HCT116 (cell line): ENCODE results near the gene DHX40. TPM values are rescaled to one million over a fixed set of nuclear protein-coding genes. Genes with fewer than 3 reads are reported as not detected.

Experiments
- ATAC-seq: fragments of 200-7000 bp; cut with Tn5 transposase; 2 replicates; pipeline ENCODE4 v1.9.1; 2020; ENCODE audit warnings: mild to moderate bottlenecking, moderate library complexity
- BruUV-seq: library from RNA; stranded (reverse); fragments of 400-500 nt; replicated peaks from 2 replicates; lab custom pipeline; 2021; lab: Mats Ljungman, UMichigan
- CTCF ChIA-PET: fragments of 300-600 bp; sonication (Branson Sonifier 250); formaldehyde crosslinking; loops from one replicate; lab custom pipeline; 2021; ENCODE audit warnings: antibody characterized with exemption; lab: Charles Lee
- POLR2A ChIA-PET: fragments of 300-600, 350-600 bp; sonication (Branson Sonifier 250); formaldehyde crosslinking; loops from one replicate; lab custom pipeline; 2021; ENCODE audit warnings: antibody characterized with exemption; lab: Charles Lee
- RAD21 ChIA-PET, 2 experiments: fragments of 300-600 bp; sonication (Branson Sonifier 250); formaldehyde crosslinking; loops; one replicate each; lab custom pipeline; 2023; ENCODE audit warnings: low total read pairs in 2 of 2; ENCODE audit not compliant: uncharacterized antibody in 2 of 2, unreplicated experiment in 2 of 2, low non-redundant PET in 1 of 2; lab: Charles Lee
- DNase-seq: peaks from one replicate; pipeline ENCODE4 v3.0.0-alpha.2; 2010; ENCODE audit warnings: low read depth, low spot score
- H2AFZ ChIP-seq: fragments of 200-600 bp; shearing (Covaris generic), sonication (generic); 2 replicates; pipeline ENCODE4 v1.6.1; 2017; ENCODE audit warnings: low read depth, mixed run types, mixed read lengths, antibody characterized with exemption, low read length; ENCODE audit not compliant: poor library complexity, severe bottlenecking
- H3K27ac ChIP-seq: 2 replicates; pipeline ENCODE4 v1.5.1; 2012; ENCODE audit warnings: low read depth, low read length
- H3K27me3 ChIP-seq: fragments of 200-600 bp; sonication (generic); 2 replicates; pipeline ENCODE4 v1.6.1; 2016; ENCODE audit warnings: mixed run types, low read length, mixed read lengths; ENCODE audit not compliant: insufficient read depth
- H3K36me3 ChIP-seq, 2 experiments: fragments of 200-500 bp in 1 of 2; fragments of 200-600 bp in 1 of 2; sonication (Bioruptor generic) in 1 of 2; sonication (generic) in 1 of 2; 2 replicates each; pipeline versions ENCODE4 v1.5.1 to v1.6.1; 2014 to 2016; ENCODE audit warnings: low read length in 2 of 2, inconsistent platforms in 1 of 2, mixed read lengths in 1 of 2, mixed run types in 1 of 2; ENCODE audit not compliant: insufficient read depth in 2 of 2, control insufficient read depth in 1 of 2
- H3K4me1 ChIP-seq, 2 experiments: fragments of 200-600 bp in 1 of 2; sonication (generic) in 1 of 2; 2 replicates each; pipeline versions ENCODE4 v1.5.1 to v1.6.1; 2012 to 2017; ENCODE audit warnings: low read length in 2 of 2, inconsistent platforms in 1 of 2, mild to moderate bottlenecking in 1 of 2, mixed read lengths in 1 of 2, mixed run types in 1 of 2, moderate library complexity in 1 of 2; ENCODE audit not compliant: insufficient read depth in 2 of 2, control insufficient read depth in 1 of 2
- H3K4me2 ChIP-seq: fragments of 200-600 bp; sonication (generic); 2 replicates; pipeline ENCODE4 v1.6.1; 2017; ENCODE audit warnings: mixed run types, low read length, mixed read lengths
- H3K4me3 ChIP-seq, 2 experiments: fragments of 200-600 bp in 1 of 2; sonication (generic) in 1 of 2; replicated peaks in 1 of 2; 2 replicates each; pipeline ENCODE4 v1.5.1; 2011 to 2016; ENCODE audit warnings: low read length in 2 of 2, control low read depth in 1 of 2, low read depth in 1 of 2, mild to moderate bottlenecking in 1 of 2, mixed read lengths in 1 of 2, mixed run types in 1 of 2
- H3K79me2 ChIP-seq: fragments of 200-600 bp; sonication (generic); 2 replicates; pipeline ENCODE4 v1.6.1; 2017; ENCODE audit warnings: mild to moderate bottlenecking, mixed run types, low read length, moderate library complexity, mixed read lengths; ENCODE audit not compliant: insufficient read depth
- H3K9ac ChIP-seq: fragments of 200-600 bp; sonication (generic); 2 replicates; pipeline ENCODE4 v1.6.1; 2016; ENCODE audit warnings: low read length, mixed read lengths
- H3K9me2 ChIP-seq: fragments of 200-600 bp; sonication (generic), shearing (Covaris generic); 2 replicates; pipeline ENCODE4 v1.6.1; 2017; ENCODE audit warnings: mixed run types, mild to moderate bottlenecking, moderate library complexity; ENCODE audit not compliant: insufficient read depth
- H3K9me3 ChIP-seq, 2 experiments: fragments of 200-500 bp in 1 of 2; fragments of 200-600 bp in 1 of 2; sonication (Bioruptor generic) in 1 of 2; sonication (generic) in 1 of 2; 2 replicates each; pipeline ENCODE4 v1.6.1; 2014 to 2017; ENCODE audit warnings: low read length in 2 of 2, mixed read lengths in 2 of 2, inconsistent platforms in 1 of 2, low read depth in 1 of 2, mild to moderate bottlenecking in 1 of 2, mixed run types in 1 of 2, moderate library complexity in 1 of 2; ENCODE audit not compliant: control insufficient read depth in 1 of 2, insufficient read depth in 1 of 2
- H4K20me1 ChIP-seq: fragments of 200-600 bp; sonication (generic), shearing (Covaris generic); 2 replicates; pipeline ENCODE4 v1.6.1; 2017; ENCODE audit warnings: mixed run types, mild to moderate bottlenecking, moderate library complexity; ENCODE audit not compliant: insufficient read depth
- ATF3 ChIP-seq: IDR thresholded peaks from 2 replicates; pipeline ENCODE4 v1.6.1; 2012
- CEBPB ChIP-seq: IDR thresholded peaks from 2 replicates; pipeline ENCODE4 v1.6.1; 2012; ENCODE audit warnings: low read depth
- EGR1 ChIP-seq: IDR thresholded peaks from 2 replicates; pipeline ENCODE4 v1.6.1; 2012; ENCODE audit warnings: low read depth
- ELF1 ChIP-seq: IDR thresholded peaks from 2 replicates; pipeline ENCODE4 v1.6.1; 2012; ENCODE audit warnings: low read depth, borderline replicate concordance
- EZH2phosphoT487 ChIP-seq: fragments of 200-600 bp; IDR thresholded peaks from 2 replicates; pipeline ENCODE4 v1.6.1; 2018; ENCODE audit warnings: antibody characterized with exemption, borderline replicate concordance
- FOSL1 ChIP-seq: IDR thresholded peaks from 2 replicates; pipeline ENCODE4 v1.6.1; 2012; ENCODE audit warnings: low read depth
- JUND ChIP-seq: IDR thresholded peaks from 2 replicates; pipeline ENCODE4 v1.6.1; 2012
- RAD21 ChIP-seq: IDR thresholded peaks from 2 replicates; pipeline ENCODE4 v1.6.1; 2012; ENCODE audit warnings: low read depth, mild to moderate bottlenecking
- REST ChIP-seq: IDR thresholded peaks from 2 replicates; pipeline ENCODE4 v1.6.1; 2012; ENCODE audit warnings: low read depth
- SIN3A ChIP-seq: IDR thresholded peaks from 2 replicates; pipeline ENCODE4 v1.6.1; 2012; ENCODE audit warnings: low read depth
- SRF ChIP-seq: IDR thresholded peaks from 2 replicates; pipeline ENCODE4 v1.6.1; 2012; ENCODE audit warnings: low read depth
- TCF7L2 ChIP-seq: IDR thresholded peaks from 2 replicates; pipeline ENCODE4 v1.7.0; 2011; ENCODE audit warnings: borderline replicate concordance, inconsistent platforms; ENCODE audit not compliant: insufficient read depth, insufficient read length; ENCODE audit errors: extremely low read depth
- YY1 ChIP-seq: IDR thresholded peaks from 2 replicates; pipeline ENCODE4 v1.6.1; 2011; ENCODE audit warnings: low read length, low read depth, moderate library complexity, mild to moderate bottlenecking; ENCODE audit not compliant: insufficient replicate concordance; ENCODE audit errors: extremely low read depth
- ZFX ChIP-seq: fragments of 450-650 bp; IDR thresholded peaks from 2 replicates; pipeline ENCODE4 v1.6.1; 2017
- ZNF274 ChIP-seq: fragments of 200-500 bp; sonication (Bioruptor generic); IDR thresholded peaks from 2 replicates; pipeline ENCODE4 v1.6.1; 2014; ENCODE audit warnings: mild to moderate bottlenecking, low read depth, low read length, inconsistent platforms
- intact Hi-C: fragments of 100-400 bp; cut with micrococcal nuclease; formaldehyde crosslinking; loops from 2 replicates; pipeline ENCODE4 v1.10.0; 2022
- total RNA-seq: library from RNA; stranded (reverse); gene quantifications from one replicate; pipeline ENCODE4 v1.2.1, GENCODE V29; 2021; ENCODE audit not compliant: unreplicated experiment

The DHX40 gene
- total RNA-seq, 1 experiment from 2014 or later: 58.7 TPM

- TF ChIP-seq ZNF274: no peak
Observed at GRCh38 chr17:59530531-59530930, 34.9 kb upstream of the DHX40 start (continued).

DNA sequence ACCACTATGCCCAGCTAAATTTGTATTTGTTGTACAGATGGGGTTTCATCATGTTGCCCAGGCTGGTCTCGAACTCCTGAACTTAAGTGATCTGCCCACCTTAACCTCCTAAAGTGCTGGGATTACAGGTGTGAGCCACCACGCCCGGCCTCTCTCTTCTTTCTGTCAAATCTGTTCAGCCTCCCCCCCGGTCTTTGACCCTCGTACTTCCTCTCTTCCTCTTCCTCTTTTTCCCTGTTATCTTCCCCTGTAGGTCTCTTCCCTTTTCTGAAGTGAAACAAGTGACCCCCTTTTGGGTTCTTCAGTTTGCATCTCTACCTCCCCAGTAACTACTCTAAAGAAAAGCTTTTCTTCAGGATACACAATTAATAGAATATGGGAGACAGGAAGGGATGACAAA is 31.7 kb upstream of the DHX40 start:
- H3K27ac ChIP-seq: no peak overlapping the region
- no peaks in the 10 kb centered on the region for H4K20me1 ChIP-seq
- H2AFZ ChIP-seq: no peak overlapping the region
- TF ChIP-seq JUND: no peak
- no peak for TF ChIP-seq TCF7L2
- no peak for TF ChIP-seq EZH2phosphoT487
- no peak for TF ChIP-seq ZNF274
- TF ChIP-seq ZFX: no peak
- TF ChIP-seq RAD21: no peak
- TF ChIP-seq ATF3: no peak
- TF ChIP-seq YY1: no peak
- no peak for TF ChIP-seq EGR1
- no peak for TF ChIP-seq SIN3A
- no peak for TF ChIP-seq ELF1
- no peak for TF ChIP-seq REST
- no peak for TF ChIP-seq SRF
- TF ChIP-seq CEBPB: no peak
- no peak for TF ChIP-seq FOSL1
- H3K36me3 ChIP-seq: no peaks in the 10 kb centered on the region
- no peak overlapping the region for H3K9ac ChIP-seq
- peaks cover 5% of the 10 kb centered on the region; the same call in 1 of the 2 replicates for H3K27me3 ChIP-seq
- ChIA-PET RAD21 (no interaction called here), POLR2A (no interaction called here), CTCF (interaction anchor here (1.1 kb wide), 1 partner anchor 12 kb away, joined by 6 read pairs; no protein-coding TSS in a partner anchor)
- DNase-seq (no peak), ATAC-seq (no peak)
- no peaks in the 10 kb centered on the region for H3K79me2 ChIP-seq
- no peak overlapping the region for H3K4me2 ChIP-seq
- no peak overlapping the region for H3K4me3 ChIP-seq
- no peaks in the 10 kb centered on the region for H3K9me2 ChIP-seq
- BruUV-seq: no TSS peak
- H3K9me3 ChIP-seq: no peaks in the 10 kb centered on the region
- H3K4me1 ChIP-seq: no peaks in the 10 kb centered on the region
- intact Hi-C loops: no loop called here
